Fibroblast of the aortic adventitia (primary cell): ENCODE measurements around the gene CARD18. TPM values are rescaled to one million over a fixed set of nuclear protein-coding genes. Genes with fewer than 3 reads are reported as not detected.
"Not testable (repeated sequence)": the region's sequence is repeated elsewhere in the genome, so short reads cannot be mapped to it uniquely, and the experiment has no call there.

Experiments used
- DNase-seq: peaks from one replicate; pipeline ENCODE4 v3.0.0-alpha.2; 2010; ENCODE audit warnings: low read depth
- H3K4me3 ChIP-seq: 2 replicates; pipeline ENCODE4 v1.5.1; 2011; ENCODE audit warnings: low read depth, mild to moderate bottlenecking, control low read depth, low read length, moderate library complexity
- CTCF ChIP-seq: IDR thresholded peaks from 2 replicates; pipeline ENCODE4 v1.5.1; 2011; ENCODE audit warnings: mild to moderate bottlenecking, low read length, control low read depth, inconsistent platforms; ENCODE audit not compliant: insufficient read depth
- total RNA-seq: library from RNA; depleted of rRNA; stranded (reverse); fragments of >200 nt; gene quantifications from 2 replicates; pipeline ENCODE4 v1.2.3, GENCODE V29; 2012; ENCODE audit warnings: low replicate concordance

The CARD18 gene
- total RNA-seq, 1 donor: not detected

GRCh38 chr11:105104292-105104691, 35.3 kb downstream of the CARD18 start:
- DNase-seq: no peak
- no peak for TF ChIP-seq CTCF
- no peak overlapping the region for H3K4me3 ChIP-seq

- no peak for TF ChIP-seq CTCF
- H3K4me3 ChIP-seq: no peak overlapping the region
- no peak for DNase-seq
Observed at GRCh38 chr11:105103336-105103735, 36.2 kb downstream of the CARD18 start.

- H3K4me3 ChIP-seq, DNase-seq: not testable (repeated sequence)
Observed at GRCh38 chr11:105102079-105102581, 37.4 kb downstream of the CARD18 start.

GRCh38 chr11:105100981-105101630, 38.5 kb downstream of the CARD18 start:
- no peak for TF ChIP-seq CTCF
- H3K4me3 ChIP-seq: no peak overlapping the region
- DNase-seq: no peak

GRCh38 chr11:105100206-105100605, 39.4 kb downstream of the CARD18 start:
- no peak for TF ChIP-seq CTCF
- no peak overlapping the region for H3K4me3 ChIP-seq
- DNase-seq: no peak

GRCh38 chr11:105099594-105099993, 40.0 kb downstream of the CARD18 start:
- DNase-seq: not testable (repeated sequence)

GRCh38 chr11:105092256-105093239, 47.0 kb downstream of the CARD18 start:
- no peak for TF ChIP-seq CTCF
- H3K4me3 ChIP-seq: no peak overlapping the region
- DNase-seq: peak; percentile 32

More at GRCh38 chr11:105099594-105099993, 40.0 kb downstream of the CARD18 start:
- H3K4me3 ChIP-seq: not testable (repeated sequence)

Other genes with a start within 250 kb of the CARD18 start
- 0.18 TPM in 1 of 2 replicates, not detected in the other for gene CASP12, start 241.3 kb downstream of the CARD18 start, total RNA-seq
- gene CASP4, start 171.2 kb downstream of the CARD18 start, total RNA-seq: 158 and 245 TPM in 2 replicates
- not detected in 2 replicates for gene CASP5, start 116.6 kb downstream of the CARD18 start, total RNA-seq
- 12.3 and 21.0 TPM in 2 replicates for gene CASP1, start 104.6 kb downstream of the CARD18 start, total RNA-seq
- 5.3 and 11.5 TPM in 2 replicates for gene CARD16, start 94.4 kb downstream of the CARD18 start, total RNA-seq